ENCODE results near the gene ZMIZ1. TPM values are rescaled to one million over a fixed set of nuclear protein-coding genes. Genes with fewer than 3 reads are reported as not detected.

ZMIZ1 gene
- total and polyA plus RNA-seq, 2 experiments from 2014 or later, result 9.2 to 30.9 TPM

- TF ChIP-seq ZNF462 (CRISPR knock-in tag; IDR thresholded peaks at IDR 0.05), result no peak
- no peak for TF ChIP-seq JUNB (IDR thresholded peaks at IDR 0.05; ENCODE audit: unreplicated experiment)
- no peak for TF ChIP-seq EZH2 (IDR thresholded peaks at IDR 0.05; ENCODE audit: low read depth, unreplicated experiment)
- TF ChIP-seq, protein P1, sequence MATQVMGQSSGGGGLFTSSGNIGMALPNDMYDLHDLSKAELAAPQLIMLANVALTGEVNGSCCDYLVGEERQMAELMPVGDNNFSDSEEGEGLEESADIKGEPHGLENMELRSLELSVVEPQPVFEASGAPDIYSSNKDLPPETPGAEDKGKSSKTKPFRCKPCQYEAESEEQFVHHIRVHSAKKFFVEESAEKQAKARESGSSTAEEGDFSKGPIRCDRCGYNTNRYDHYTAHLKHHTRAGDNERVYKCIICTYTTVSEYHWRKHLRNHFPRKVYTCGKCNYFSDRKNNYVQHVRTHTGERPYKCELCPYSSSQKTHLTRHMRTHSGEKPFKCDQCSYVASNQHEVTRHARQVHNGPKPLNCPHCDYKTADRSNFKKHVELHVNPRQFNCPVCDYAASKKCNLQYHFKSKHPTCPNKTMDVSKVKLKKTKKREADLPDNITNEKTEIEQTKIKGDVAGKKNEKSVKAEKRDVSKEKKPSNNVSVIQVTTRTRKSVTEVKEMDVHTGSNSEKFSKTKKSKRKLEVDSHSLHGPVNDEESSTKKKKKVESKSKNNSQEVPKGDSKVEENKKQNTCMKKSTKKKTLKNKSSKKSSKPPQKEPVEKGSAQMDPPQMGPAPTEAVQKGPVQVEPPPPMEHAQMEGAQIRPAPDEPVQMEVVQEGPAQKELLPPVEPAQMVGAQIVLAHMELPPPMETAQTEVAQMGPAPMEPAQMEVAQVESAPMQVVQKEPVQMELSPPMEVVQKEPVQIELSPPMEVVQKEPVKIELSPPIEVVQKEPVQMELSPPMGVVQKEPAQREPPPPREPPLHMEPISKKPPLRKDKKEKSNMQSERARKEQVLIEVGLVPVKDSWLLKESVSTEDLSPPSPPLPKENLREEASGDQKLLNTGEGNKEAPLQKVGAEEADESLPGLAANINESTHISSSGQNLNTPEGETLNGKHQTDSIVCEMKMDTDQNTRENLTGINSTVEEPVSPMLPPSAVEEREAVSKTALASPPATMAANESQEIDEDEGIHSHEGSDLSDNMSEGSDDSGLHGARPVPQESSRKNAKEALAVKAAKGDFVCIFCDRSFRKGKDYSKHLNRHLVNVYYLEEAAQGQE (IDR thresholded peaks at IDR 0.05; ENCODE audit: unreplicated experiment), result no peak
- no peak for TF ChIP-seq ZNF331 (CRISPR knock-in tag; IDR thresholded peaks at IDR 0.05; ENCODE audit: low read depth)
- no peak for TF ChIP-seq NANOG (IDR thresholded peaks at IDR 0.05; ENCODE audit: borderline replicate concordance)
- TF ChIP-seq POLR2AphosphoS5 (IDR thresholded peaks at IDR 0.05; ENCODE audit: low read depth), result no peak
- no peak for TF ChIP-seq ETS1 (IDR thresholded peaks at IDR 0.05)
- no peak for TF ChIP-seq CREB1 (CRISPR knock-in tag; IDR thresholded peaks at IDR 0.05; ENCODE audit: low read depth)
- TF ChIP-seq STAT1 (IDR thresholded peaks at IDR 0.05; ENCODE audit: unreplicated experiment), result no peak
- TF ChIP-seq ZNF114 (CRISPR knock-in tag; IDR thresholded peaks at IDR 0.05), result no peak
These were observed 156.2 kb downstream of the ZMIZ1 start (continued) for GRCh38 chr10:79224992-79225391.

Data from GM23338 (cell line).